GM12873 (cell line): Measurements from ENCODE around the gene ROBO1.

ENCODE experiments used
- CTCF ChIP-seq: IDR thresholded peaks from 2 replicates; pipeline ENCODE4 v1.5.1; 2012; ENCODE audit warnings: low read depth, mild to moderate bottlenecking, moderate library complexity, low read length, control low read depth; ENCODE audit not compliant: insufficient read depth; ENCODE audit errors: missing control alignments

The ROBO1 gene

GRCh38 chr3:79030157-79030556 lies 737.6 kb downstream of the ROBO1 start:
- no peak for TF ChIP-seq CTCF

GRCh38 chr3:79028916-79029315 lies 738.9 kb downstream of the ROBO1 start:
- TF ChIP-seq CTCF: no peak

GRCh38 chr3:79027593-79027992 lies 740.2 kb downstream of the ROBO1 start:
- TF ChIP-seq CTCF: no peak

GRCh38 chr3:79019924-79020173 lies 747.9 kb downstream of the ROBO1 start:
- no peak for TF ChIP-seq CTCF

- no peak for TF ChIP-seq CTCF
These were observed 748.5 kb downstream of the ROBO1 start for GRCh38 chr3:79019137-79019923.

- TF ChIP-seq CTCF: no peak
These were observed 749.1 kb downstream of the ROBO1 start for GRCh38 chr3:79018671-79019136.

- no peak for TF ChIP-seq CTCF
These were observed 749.5 kb downstream of the ROBO1 start for GRCh38 chr3:79018265-79018664.
